Colon (tissue), 2 donors: ENCODE results near the gene S100Z.
"Not testable (repeated sequence)": the region's sequence is repeated elsewhere in the genome, so short reads cannot be mapped to it uniquely, and the experiment has no call there.

Experiments used
- FAIRE-seq: peaks from 2 replicates; lab custom pipeline; 2012; peaks lifted over from hg19 to GRCh38; lab: Jason Lieb, UNC
- donor health status: control.
- donor health status: control.

Gene S100Z

DNA sequence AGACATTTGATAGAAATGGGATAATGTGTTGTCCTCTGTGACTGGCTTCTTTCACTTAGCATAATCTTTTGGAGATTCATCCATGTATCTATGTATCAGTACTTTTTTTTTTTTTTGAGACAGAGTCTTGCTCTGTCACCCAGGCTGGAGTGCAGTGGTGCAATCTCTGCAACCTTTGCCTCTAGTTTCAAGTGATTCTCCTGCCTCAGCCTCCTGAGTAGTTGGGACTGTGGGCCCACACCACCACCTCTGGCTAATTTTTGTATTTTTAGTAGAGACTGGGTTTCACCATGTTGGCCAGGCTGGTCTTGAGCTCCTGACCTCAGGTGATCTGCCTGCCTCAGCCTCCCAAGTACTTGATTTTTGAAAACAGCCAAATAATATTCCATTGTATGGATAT lies 23.4 kb upstream of the S100Z start:
- not testable (repeated sequence) for FAIRE-seq

DNA sequence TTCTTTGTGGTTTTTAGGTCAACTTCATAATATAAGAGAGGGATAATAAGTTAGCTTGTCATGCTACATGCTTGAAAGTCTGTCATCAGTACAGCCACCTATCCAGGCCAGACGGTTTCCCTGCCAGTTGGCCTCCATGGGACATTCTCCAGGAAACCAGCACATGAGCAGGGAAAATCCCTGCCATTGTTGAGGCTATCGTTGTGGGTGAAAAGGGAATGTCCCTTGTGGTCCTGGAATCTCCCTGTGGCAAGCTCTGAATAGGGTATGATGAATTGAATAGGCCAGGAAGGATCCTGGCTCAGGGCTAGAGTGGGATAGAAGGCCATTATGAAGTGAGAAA lies 18.7 kb upstream of the S100Z start:
- FAIRE-seq: no peak

DNA sequence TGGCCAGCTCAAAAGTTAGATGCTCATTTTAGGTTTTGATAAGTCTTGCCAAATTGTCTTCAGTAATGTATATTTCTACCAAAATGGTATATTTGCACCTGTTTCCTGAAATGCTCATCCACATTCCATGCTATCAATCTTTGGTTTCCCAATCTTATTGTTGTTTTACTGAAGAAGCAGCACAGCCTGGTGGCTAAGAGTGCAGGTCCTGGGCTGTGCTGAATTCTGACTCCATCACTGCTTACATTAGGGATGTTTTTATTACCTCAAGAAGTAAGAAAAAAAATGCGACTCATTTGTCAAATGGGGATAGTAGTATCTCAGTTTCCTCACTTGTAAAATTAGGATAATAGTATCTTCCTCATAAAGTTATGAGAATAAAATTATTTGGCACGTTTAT lies 13.6 kb upstream of the S100Z start:
- FAIRE-seq: no peak

DNA sequence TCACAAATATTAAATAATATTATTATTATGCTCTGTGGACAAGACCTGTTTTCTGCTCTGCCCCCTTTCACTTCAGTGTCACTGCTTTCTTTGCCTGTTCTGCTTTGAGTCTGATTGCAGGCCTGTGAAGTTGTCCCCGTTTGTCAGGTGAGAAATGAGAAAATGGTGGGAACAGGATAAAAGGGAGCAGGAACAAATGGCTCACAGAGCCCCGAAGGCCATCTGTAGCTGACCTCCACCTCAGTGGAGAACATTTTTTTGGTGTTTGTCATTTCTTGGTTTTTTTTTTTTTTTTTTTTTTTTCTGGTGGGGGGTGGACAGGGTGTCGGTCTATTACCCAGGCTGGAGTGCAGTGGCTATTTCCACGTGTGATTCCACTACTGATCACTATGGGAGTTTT lies 13.2 kb upstream of the S100Z start:
- no peak for FAIRE-seq

DNA sequence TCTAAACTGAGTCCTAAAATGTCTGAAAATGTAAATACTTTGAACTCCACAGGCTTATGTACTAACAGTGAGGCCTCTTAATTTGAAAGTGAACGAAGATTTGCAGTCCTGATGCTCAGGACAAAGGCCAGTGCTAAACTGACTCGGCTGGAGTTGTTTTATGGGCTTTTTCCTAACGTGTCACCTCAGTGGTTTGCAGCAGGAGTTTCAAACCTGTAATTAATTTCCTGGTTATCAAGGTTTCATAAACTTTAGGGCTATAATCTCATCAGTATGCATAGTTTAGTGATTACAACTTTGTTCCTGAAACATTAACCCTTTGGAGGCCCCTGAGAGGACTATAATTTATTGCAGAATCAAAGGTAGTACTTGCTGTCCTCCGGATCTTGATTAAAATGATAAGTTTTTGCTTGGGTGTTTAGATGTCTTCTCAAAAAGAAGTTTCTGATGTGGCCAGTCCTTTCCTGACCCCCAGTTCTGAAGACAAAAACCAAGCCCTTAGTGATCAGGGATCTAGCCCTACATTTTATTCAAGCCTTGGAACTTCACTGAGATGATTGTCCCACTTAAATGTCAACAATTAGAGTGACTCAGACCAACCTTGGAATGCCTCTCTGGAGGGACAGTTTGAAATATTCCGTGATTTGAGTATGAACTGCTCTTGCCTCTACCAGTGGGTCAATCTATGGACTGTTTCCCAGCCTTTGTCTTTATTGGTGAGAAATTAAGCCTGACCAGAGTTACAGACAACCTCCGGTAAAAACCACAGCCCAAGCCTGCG lies 11.1 kb upstream of the S100Z start:
- no peak for FAIRE-seq

DNA sequence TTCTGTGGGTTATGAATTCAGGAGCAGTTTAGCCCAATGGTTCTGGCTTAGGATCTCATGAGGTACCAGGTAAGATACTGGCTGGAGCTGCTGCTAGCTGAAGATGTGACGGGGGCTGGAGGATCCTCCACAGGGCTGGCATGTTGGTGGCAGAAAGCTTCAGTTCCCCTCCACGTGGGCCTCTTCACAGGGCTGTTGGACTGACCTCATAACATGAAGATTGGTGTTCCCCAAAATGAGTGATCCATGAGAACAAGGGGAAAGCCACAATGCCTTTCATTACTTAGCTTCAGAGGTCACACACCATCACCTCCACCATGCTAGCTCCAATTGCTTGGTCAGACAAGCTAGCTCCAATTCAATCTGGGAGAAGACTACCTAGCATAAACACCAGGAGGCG lies 8.5 kb upstream of the S100Z start:
- FAIRE-seq: no peak

DNA sequence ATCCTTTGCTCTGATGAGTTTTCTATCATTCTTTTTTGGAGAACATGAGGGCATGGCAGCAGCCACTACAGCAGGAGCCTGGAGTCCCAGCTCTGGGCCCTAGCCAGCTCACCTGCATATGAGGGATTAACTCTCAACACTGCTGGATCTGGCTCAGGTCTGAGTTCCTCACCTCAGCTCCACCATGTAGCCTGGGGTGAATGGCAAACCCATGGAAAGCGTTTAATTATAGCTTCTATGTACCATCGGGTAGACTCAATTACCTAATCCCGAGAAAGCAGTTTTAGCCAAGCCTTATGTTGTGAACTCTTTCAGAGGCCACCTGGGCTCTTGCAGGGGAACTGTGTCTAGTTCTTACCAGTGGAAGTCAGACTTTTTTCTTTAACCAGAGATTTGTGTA lies 3.9 kb upstream of the S100Z start:
- FAIRE-seq: no peak

DNA sequence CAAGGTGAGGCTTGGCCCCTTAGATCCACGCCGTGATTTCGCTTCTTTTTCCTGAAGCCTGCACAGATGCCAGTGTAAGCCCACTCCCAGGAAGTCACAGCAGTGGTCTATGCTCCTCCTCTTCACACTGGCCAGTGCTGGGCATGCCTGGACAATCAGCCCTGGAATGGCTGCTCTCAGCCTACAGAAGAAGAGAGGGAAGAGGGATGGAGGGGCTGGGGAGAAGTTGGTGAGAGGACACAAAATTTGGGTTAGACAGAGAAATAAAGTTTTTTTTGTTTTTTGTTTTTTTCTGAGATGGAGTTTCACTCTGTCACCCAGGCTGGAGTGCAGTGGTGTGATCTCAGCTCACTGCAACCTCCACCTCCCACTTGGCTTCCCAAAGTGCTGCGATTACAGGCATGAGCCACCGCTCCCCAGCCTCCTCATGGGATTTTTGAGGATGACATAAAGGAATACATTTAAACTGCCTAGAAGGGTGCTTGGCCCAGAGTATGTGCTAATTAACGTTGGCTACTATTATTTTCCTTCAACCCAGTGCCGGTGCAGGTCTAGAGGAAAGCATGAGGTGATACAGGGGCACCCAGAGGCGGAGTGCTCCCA lies 830 bp downstream of the S100Z start:
- no peak for FAIRE-seq

DNA sequence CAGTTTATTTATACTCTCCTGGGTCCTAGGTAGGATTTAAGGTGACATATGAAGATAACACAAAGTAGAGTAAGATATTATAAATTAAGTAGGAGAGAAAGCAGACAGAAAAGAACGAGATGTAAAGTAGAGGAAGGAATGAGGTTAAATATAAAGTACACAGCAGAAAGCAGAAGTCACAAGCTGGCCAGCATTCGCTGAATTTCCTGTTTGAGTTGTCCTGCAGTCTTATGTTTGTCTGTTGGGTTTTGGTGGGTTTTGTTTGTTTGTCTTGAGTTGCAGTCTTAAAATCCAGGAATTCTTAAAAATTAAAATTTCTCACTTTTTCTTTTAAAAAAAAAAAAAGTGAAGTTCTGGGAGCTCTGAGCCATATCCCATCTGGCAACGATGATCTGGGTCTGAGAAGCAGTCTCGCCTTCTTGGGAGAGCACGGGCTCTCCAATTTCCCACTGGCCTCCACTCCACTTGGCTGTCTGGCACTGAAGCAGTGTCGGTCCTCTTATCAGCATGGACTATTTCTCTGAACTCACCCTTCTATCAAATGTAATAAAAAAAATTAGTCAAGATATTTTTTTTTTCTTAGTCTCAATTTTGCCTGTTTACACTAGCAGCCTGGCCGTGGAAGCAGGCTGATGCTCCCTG lies 2.0 kb downstream of the S100Z start:
- no peak for FAIRE-seq

DNA sequence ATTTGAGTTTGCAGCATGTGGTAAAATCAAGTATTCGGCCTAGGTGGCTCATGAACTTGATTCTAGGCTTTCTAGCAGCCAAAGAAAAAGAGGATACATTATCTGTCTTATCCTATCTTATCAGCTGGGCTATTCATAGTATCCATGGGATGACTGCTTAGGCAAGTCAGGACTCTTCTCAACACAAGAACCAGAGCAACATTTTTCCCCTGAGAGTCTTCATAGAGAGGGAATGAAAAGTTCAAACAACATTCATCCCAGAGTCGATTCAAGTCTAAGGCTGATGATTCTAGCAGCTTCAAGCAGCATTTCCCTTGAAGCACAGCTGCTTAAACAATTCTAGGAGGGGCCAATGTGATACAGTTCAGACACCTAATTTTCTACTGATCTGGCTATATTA lies 3.0 kb downstream of the S100Z start:
- FAIRE-seq: no peak

DNA sequence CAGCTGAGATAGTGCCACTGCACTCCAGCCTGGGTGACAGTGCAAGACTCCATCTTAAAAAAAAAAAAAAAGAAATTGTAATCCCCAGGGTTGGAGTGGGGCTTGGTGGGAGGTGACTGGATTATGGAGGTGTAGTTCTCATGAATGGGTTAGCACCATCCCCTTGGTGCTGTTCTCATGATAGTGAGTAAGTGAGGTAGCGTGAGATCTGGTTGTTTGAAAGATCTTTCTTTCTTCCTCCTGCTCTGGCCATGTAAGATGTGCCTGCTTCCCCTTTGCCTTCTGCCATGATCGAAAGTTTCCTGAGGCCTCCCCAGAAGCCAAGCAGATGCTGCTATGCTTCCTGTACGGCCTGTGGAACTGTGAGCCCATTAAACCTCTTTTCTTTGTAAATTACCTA lies 3.9 kb downstream of the S100Z start:
- FAIRE-seq: not testable (repeated sequence)

DNA sequence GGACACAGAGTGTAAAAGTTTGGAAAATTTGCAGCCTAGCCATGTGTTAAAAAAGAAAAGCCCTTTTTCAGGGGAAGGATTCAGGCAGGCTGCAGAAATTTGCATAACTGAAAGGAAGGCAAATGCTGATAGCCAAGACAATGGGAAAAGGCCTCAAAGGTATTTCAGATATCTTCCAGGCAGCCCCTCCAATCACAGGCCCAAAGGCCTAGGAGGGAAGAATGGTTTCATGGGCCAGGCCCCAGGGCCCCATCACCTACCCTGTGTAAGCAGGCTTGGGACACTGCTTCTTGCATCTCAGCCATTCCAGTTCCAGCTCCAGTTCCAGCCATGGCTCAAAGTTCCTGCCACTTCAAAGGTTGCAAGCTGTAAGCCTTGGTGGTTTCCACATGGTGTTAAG lies 4.8 kb downstream of the S100Z start:
- FAIRE-seq: no peak

DNA sequence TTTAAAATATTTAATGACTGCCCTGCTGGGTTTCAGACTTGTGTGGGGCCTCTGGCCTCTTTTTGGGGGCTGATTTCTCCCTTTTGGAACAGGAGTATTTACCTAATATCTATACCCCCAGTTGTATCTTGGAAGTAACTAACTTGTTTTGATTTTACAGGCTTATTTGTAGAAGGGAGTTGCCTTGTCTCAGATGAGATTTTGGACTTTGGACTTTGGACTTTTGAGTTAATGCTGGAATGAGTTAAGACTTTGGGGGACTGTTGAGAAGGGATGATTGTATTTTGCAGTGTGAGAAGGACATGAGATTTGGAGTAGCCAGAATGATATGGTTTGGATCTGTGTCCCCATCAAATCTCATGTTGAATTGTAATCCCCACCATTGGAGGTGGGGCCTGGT lies 5.7 kb downstream of the S100Z start:
- not testable (repeated sequence) for FAIRE-seq

DNA sequence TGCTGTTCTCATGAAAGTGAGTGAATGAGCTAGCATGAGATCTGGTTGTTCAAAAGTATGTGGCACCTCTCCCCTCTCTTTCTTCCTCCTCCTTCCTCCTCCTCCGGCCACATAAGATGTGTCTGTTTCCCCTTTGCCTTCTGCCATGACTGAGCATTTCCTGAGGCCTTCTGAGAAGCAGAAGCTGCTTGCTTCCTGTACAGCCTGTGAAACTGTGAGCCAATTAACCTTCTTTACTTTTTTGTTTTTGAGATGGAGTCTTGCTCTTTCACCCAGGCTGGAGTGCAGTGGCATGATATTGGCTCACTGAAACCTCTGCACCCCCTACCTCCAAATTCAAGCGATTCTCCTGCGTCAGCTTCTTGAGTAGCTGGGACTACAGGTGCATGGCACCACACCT lies 6.1 kb downstream of the S100Z start:
- FAIRE-seq: no peak

DNA sequence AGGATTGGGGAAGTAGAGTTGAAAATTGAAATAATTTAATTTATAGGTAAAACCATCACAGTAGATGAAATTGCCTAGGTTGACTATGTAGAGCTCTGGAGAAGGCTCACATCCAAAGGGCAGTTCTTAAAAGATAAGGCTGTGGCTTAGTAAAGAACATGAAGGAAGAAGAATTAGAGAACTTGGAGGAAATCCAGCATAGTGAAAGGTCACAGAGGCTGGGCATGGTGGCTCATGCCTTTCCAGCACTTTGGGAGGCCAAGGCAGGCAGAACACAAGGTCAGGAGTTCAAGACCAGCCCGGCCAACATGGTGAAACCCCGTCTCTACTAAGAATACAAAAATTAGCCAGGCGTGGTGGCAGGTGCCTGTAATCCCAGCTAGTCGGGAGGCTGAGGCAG lies 7.0 kb downstream of the S100Z start:
- FAIRE-seq: not testable (repeated sequence)

DNA sequence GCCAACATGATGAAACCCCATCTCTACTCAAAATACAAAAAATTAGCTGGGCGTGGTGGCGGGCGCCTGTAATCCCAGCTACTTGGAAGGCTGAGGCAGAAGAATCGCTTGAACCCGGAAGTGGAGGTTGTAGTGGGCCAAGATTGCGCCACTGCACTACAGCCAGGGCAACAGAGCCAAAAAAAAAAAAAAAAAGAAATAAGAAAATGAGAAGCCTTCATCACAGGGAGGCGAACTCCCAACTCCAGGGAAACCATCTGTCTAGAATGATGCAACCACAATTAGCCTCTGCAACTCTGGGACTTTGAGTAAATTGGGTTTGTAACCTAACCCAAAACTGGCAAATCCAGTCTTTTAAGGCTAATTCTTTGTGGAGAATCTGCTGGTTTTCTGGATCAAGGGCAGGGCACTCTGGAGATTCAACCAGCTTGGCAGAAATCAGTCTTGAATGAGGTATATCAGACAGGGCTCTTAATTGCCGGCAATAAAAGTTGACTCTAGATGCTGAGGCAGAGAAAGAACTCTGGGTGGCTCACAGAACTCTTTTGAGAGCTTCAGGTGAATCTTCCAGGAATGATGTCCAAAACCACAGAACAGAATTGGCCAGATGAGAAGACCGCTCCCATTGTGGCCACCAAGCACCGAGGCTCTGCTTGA lies 9.9 kb downstream of the S100Z start:
- no peak for FAIRE-seq

DNA sequence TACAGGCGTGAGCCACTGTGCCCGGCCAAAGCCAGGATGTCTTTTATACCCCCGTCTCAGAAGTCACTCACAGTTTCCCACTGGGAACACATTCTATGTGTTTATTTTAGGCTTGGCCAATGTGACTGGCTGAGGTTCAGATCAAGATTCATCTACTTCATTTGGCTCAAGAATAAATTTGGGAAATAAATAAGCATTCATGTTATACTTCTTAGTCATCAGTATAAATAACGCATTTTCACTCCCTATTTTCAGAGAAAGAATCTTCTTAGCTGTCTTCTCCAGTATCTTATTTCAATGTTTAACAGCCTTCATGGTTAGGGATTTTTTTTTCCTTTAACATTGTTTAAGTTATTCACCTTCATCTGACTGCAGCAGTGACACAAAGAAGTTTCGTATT lies 11.8 kb downstream of the S100Z start:
- FAIRE-seq: no peak

DNA sequence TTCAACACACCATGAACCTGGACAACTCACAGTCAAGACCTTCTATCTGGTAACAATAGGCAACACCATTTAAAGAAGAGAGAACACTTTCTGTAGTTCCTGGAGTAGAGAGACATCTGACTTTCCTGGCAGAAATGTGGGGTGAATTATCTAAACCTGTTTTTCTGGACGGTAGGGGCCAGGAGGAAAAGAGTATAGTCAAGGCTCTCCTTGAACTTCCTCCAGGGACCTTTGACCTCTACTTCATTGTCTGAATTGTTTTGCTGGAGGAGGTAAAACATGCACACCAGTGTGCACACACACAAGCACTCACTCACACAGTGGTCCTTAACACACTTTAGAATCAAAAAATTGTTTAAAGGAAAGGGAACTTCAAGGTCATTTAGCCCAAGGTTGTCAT lies 13.2 kb downstream of the S100Z start:
- FAIRE-seq: no peak

DNA sequence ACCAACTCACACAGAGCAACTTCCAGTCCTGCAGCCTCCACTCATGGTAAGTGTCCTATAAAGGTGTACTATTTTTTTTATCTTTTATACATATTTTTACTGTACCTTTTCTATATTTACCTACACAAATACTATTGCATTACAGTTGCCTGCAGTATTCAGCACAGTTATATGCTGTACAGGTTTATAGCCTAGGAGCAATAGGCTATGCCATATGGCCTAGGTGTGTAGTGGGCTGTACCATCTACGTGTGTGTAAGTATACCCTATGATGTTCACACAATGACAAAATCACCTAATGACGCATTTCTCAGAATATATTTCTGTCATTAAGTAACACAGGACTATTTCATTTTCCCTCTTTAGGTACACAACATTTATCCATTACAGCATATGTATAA lies 16.7 kb downstream of the S100Z start:
- FAIRE-seq: no peak

DNA sequence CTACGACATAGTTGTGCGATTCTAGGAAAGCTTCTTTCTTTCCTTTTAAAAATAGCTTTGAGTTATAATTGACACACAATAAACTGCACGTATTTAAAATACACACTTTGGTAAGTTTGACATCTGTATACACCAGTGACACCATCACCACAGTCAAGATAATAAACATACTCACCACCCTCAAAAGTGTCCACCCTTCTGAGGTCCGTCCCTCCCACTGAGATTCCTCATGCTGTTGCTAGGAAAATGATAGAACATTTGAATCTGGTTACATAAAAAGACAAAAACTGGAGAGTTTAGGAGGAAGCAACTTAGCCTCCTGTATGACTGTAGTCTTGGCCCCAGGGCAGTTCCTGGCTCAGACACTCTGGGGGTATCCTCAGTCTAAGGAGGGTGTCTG lies 17.2 kb downstream of the S100Z start:
- no peak for FAIRE-seq

DNA sequence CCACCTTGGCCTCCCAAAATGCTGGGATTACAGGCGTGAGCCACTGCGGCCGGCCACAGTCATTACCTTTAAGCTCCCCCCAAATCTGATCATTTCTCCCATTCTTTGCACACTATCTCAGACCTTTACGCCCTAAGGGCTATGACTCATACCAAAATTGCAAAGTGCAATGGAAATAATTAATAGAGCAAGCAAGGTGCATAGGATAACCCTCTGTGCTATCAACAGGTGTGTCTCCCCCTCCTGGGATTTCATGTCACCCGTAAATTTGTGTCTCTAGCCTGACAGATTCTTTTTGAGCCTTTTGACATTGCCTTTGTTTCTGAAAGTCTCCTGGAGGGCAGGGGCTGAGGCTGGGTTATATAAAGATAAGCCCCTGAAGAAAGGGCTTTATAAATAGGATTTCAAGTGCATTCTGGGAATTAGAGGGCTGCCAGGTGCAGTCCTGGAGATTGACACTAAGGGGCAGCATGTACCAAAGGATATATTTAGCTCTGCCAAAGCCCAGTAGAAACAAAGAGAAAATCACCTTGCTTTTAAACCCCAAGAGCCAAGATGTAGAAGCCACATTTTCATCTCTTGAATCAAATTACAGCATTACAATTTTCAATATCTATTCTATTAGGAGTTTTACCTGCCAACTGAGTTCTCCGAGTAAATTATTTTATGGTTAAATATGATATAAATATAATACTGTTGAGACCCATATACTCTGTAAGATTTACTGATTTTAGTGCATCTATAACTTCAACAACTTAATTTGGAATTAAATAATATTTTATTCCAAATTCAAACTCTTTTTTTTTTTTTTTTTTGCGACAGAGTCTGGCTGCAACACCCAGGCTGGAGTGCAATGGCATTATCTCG lies 18.2 kb downstream of the S100Z start:
- FAIRE-seq: no peak

DNA sequence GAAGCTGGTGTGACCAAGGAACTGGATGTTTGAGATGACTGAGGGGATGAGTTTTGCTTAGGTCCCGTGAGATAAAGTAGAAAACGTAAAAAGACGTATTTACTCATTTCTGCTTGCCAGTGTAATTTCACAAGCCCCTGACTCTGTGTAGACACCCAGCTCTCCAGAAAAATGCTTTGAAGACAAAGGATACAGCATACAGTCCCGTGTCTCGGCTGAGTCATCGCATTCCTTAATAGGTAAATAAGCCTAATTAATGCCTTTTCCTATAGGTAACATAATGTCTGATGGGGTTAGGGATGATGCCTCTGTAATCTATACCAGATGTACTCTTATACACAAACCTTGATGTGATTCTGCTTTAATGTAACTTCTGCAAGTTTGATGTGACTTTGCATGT lies 20.2 kb downstream of the S100Z start:
- FAIRE-seq: no peak
